ENCODE results near the gene TANC1. TPM values are rescaled to one million over a fixed set of nuclear protein-coding genes. Genes with fewer than 3 reads are reported as not detected.
A peak's percentile ranks its signal among the peaks of the same experiment; 100 is the strongest.

Gene TANC1
- polyA plus RNA-seq, 1 donor from 2014 or later = 0.37 TPM

- Histone ChIP-seq H4K20me1 (ENCODE audit: insufficient read depth) (no peaks in the 10 kb centered on the region), H3K27me3 (ENCODE audit: insufficient read depth, low read depth, low read length) (no peaks in the 10 kb centered on the region), H3K9ac (ENCODE audit: low read length) (no peak overlapping the region), H3K79me2 (replicated peaks; ENCODE audit: insufficient read depth, low read length) (no peaks in the 10 kb centered on the region), H3K9me2 (ENCODE audit: insufficient read depth, low read length) (no peaks in the 10 kb centered on the region), H2AFZ (ENCODE audit: low read depth, low read length) (no peak overlapping the region), H3K9me3 (ENCODE audit: low read length) (no peaks in the 10 kb centered on the region), H3F3A (ENCODE audit: insufficient read depth, low read length, poor library complexity, severe bottlenecking) (no peaks in the 10 kb centered on the region), H3K27ac (ENCODE audit: low read length) (no peak overlapping the region), H3K4me2 (ENCODE audit: low read length) (no peak overlapping the region), H3K36me3 (ENCODE audit: insufficient read depth, low read length) (no peaks in the 10 kb centered on the region), H3K4me3 (ENCODE audit: low read length) (no peak overlapping the region)
- no peak for TF ChIP-seq MXI1 (conservative IDR thresholded peaks at IDR 0.05; ENCODE audit: poor library complexity, severe bottlenecking)
- no peak for TF ChIP-seq SMC3 (conservative IDR thresholded peaks at IDR 0.05; ENCODE audit: poor library complexity)
- peak; percentile 12 for TF ChIP-seq CTCF (IDR thresholded peaks at IDR 0.05; ENCODE audit: poor library complexity, severe bottlenecking)
These were observed 217.1 kb downstream of the TANC1 start for GRCh38 chr2:159185401-159186130.

- H3K79me2 ChIP-seq (replicated peaks; ENCODE audit: insufficient read depth, low read length) = no peaks in the 10 kb centered on the region
These were observed 218.0 kb downstream of the TANC1 start for GRCh38 chr2:159186462-159186861.

More at GRCh38 chr2:159186462-159186861, 218.0 kb downstream of the TANC1 start:
- Histone ChIP-seq H3K9me3 (ENCODE audit: low read length) (no peaks in the 10 kb centered on the region), H3K27me3 (ENCODE audit: insufficient read depth, low read depth, low read length) (no peaks in the 10 kb centered on the region), H3K4me2 (ENCODE audit: low read length) (no peak overlapping the region), H3K9me2 (ENCODE audit: insufficient read depth, low read length) (no peaks in the 10 kb centered on the region), H3F3A (ENCODE audit: insufficient read depth, low read length, poor library complexity, severe bottlenecking) (no peaks in the 10 kb centered on the region), H3K4me3 (ENCODE audit: low read length) (no peak overlapping the region), H2AFZ (ENCODE audit: low read depth, low read length) (no peak overlapping the region), H4K20me1 (ENCODE audit: insufficient read depth) (no peaks in the 10 kb centered on the region), H3K27ac (ENCODE audit: low read length) (no peak overlapping the region), H3K36me3 (ENCODE audit: insufficient read depth, low read length) (no peaks in the 10 kb centered on the region), H3K9ac (ENCODE audit: low read length) (no peak overlapping the region)
- TF ChIP-seq MXI1 (conservative IDR thresholded peaks at IDR 0.05; ENCODE audit: poor library complexity, severe bottlenecking) (no peak), EZH2 (IDR thresholded peaks at IDR 0.05; ENCODE audit: borderline replicate concordance, insufficient read depth, low read length, poor library complexity, severe bottlenecking) (no peak), SMC3 (conservative IDR thresholded peaks at IDR 0.05; ENCODE audit: poor library complexity) (no peak), REST (IDR thresholded peaks at IDR 0.05; ENCODE audit: borderline replicate concordance) (no peak), RAD21 (conservative IDR thresholded peaks at IDR 0.05) (no peak), POLR2AphosphoS5 (IDR thresholded peaks at IDR 0.05) (no peak), EP300 (conservative IDR thresholded peaks at IDR 0.05; ENCODE audit: poor library complexity, severe bottlenecking) (no peak), CTCF (IDR thresholded peaks at IDR 0.05; ENCODE audit: poor library complexity, severe bottlenecking) (no peak)

All from neural cell (in vitro differentiated cells).